ENCODE data around the gene PLCG2.

PLCG2 gene

GRCh38 chr16:81881228-81881627 is 102.1 kb downstream of the PLCG2 start:
- DNase-seq = no peak

GRCh38 chr16:81882559-81882958 is 103.5 kb downstream of the PLCG2 start:
- DNase-seq = no peak

- DNase-seq = no peak
These were observed 104.1 kb downstream of the PLCG2 start for GRCh38 chr16:81883235-81883634.

- no peak for DNase-seq
These were observed 107.0 kb downstream of the PLCG2 start for GRCh38 chr16:81885976-81886586.

GRCh38 chr16:81888520-81889394 is 109.7 kb downstream of the PLCG2 start:
- no peak for DNase-seq

- DNase-seq = no peak
These were observed 112.8 kb downstream of the PLCG2 start for GRCh38 chr16:81891736-81892364.

- no peak for DNase-seq
These were observed 115.5 kb downstream of the PLCG2 start for GRCh38 chr16:81894592-81894991.

GRCh38 chr16:81896902-81897301 is 117.8 kb downstream of the PLCG2 start:
- DNase-seq = no peak

GRCh38 chr16:81899601-81900000 is 120.5 kb downstream of the PLCG2 start:
- no peak for DNase-seq

- no peak for DNase-seq
These were observed 120.9 kb downstream of the PLCG2 start for GRCh38 chr16:81900014-81900413.

- no peak for DNase-seq
These were observed 121.4 kb downstream of the PLCG2 start for GRCh38 chr16:81900456-81900855.

GRCh38 chr16:81901484-81901883 is 122.4 kb downstream of the PLCG2 start:
- DNase-seq = no peak

GRCh38 chr16:81902025-81902424 is 122.9 kb downstream of the PLCG2 start:
- no peak for DNase-seq

GRCh38 chr16:81904320-81904719 is 125.2 kb downstream of the PLCG2 start:
- no peak for DNase-seq

- DNase-seq = no peak
These were observed 126.2 kb downstream of the PLCG2 start for GRCh38 chr16:81905277-81905676.

- DNase-seq = no peak
These were observed 128.6 kb downstream of the PLCG2 start for GRCh38 chr16:81907681-81908080.

GRCh38 chr16:81908466-81909262 is 129.6 kb downstream of the PLCG2 start:
- DNase-seq = no peak

- no peak for DNase-seq
These were observed 131.3 kb downstream of the PLCG2 start for GRCh38 chr16:81910366-81910885.

- DNase-seq = no peak
These were observed 133.3 kb downstream of the PLCG2 start for GRCh38 chr16:81912395-81912794.

GRCh38 chr16:81913222-81913621 is 134.1 kb downstream of the PLCG2 start:
- DNase-seq = no peak

- DNase-seq = no peak
These were observed 138.3 kb downstream of the PLCG2 start for GRCh38 chr16:81917375-81917774.

GRCh38 chr16:81918927-81919326 is 139.8 kb downstream of the PLCG2 start:
- DNase-seq = no peak

GRCh38 chr16:81920498-81920897 is 141.4 kb downstream of the PLCG2 start:
- DNase-seq = no peak

All from cortex of kidney (tissue), 1 donor.